Stimulated activated CD4-positive, alpha-beta T cell treated with anti-CD3 and anti-CD28 coated beads, Interleukin-1b, Interleukin-23, amount 100 ng/mL, for 48 hours (primary cell): ENCODE data around the gene ADRA2C.

Experiments used
- DNase-seq: peaks from one replicate; pipeline ENCODE4 v3.0.0-alpha.2; 2020

The ADRA2C gene

GRCh38 chr4:3816983-3817960 lies 51.1 kb downstream of the ADRA2C start:
- no peak for DNase-seq
